Measurements from ENCODE around the gene KAZALD1. TPM values are rescaled to one million over a fixed set of nuclear protein-coding genes. Genes with fewer than 3 reads are reported as not detected.

The KAZALD1 gene
- total RNA-seq, 3 donors from 2014 or later (not counting 1 experiment from before 2014, with no cell fraction given), result 0.49 TPM; not detected in 2

DNA sequence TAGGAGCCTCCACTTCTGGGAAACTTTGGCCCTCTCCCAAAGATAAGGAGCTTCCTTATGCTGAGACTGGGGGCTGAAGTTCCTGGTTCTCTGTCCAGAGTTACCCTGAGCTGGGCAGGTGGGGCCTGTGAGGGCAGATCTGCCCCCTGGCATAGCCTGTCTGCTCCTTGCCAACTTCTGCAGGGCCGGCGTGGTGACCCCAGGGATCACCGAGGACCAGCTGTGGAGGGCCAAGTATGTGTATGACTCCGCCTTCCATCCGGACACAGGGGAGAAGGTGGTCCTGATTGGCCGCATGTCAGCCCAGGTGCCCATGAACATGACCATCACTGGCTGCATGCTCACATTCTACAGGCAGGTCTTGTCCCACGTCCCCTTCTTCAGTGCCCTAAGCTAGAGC lies 26.5 kb upstream of the KAZALD1 start:
- intact Hi-C loops (cut with micrococcal nuclease), result no loop called here
- no peak for DNase-seq
- 98% methylated on average over 7 of the region's 7 CpGs for WGBS (ENCODE audit: insufficient coverage)

DNA sequence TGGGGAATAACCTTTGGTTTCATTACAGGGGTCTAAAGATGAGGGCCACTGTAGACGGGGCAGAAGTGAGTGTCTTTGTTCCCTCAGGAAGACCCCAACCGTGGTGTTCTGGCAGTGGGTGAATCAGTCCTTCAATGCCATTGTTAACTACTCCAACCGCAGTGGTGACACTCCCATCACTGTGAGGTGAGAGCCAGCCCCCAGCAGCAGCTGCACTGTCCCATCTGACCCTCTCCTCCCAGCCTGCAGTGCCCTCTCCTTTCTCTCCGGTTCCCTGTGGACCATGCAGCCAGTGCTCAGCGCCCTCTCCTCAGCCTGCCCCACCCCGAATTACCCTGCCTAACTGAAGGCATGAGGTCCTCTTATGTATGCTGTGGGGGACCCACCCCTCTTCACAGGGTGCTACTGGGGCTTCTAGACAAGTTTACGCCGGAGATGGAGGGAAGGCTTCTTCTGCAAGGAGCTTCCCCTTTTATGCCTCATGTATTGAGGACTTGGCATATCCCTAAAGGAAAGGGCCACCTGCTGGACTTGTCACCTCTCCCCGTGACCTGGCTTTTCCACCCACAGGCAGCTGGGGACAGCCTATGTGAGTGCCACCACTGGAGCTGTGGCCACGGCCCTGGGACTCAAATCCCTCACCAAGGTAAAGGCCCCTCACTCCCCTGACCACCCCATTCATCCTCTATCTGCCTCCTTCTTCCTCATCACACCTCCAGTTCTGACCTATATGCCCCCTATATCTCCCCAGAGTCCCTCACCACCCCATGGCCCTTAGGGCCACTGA lies 25.7 kb upstream of the KAZALD1 start:
- no peak overlapping the region for H3K4me3 Mint-ChIP-seq
- H3K4me1 Mint-ChIP-seq, result peaks cover 25 to 26% of the 10 kb centered on the region in 2 donors
- H3K4me3 ChIP-seq (ENCODE audit: low read length), result no peak overlapping the region
- WGBS (ENCODE audit: insufficient coverage), result 93% methylated on average over 10 of the region's 10 CpGs
- no peaks in the 10 kb centered on the region for H3K27me3 Mint-ChIP-seq (ENCODE audit: low read depth in 2 of 2)
- H3K4me1 ChIP-seq (ENCODE audit: control insufficient read depth, insufficient read depth, low read length), result peaks cover 18% of the 10 kb centered on the region
- no peak for TF ChIP-seq CTCF (IDR thresholded peaks at IDR 0.05)
- no peak for DNase-seq
- H3K27ac ChIP-seq (ENCODE audit: low read length), result no peak overlapping the region
- H3K36me3 ChIP-seq (ENCODE audit: control insufficient read depth, insufficient read depth, low read length), result peaks cover 46% of the 10 kb centered on the region
- H3K9me3 Mint-ChIP-seq, result no peaks in the 10 kb centered on the region
- intact Hi-C loops (cut with micrococcal nuclease), result no loop called here
- H3K36me3 Mint-ChIP-seq, result peaks cover 14% of the 10 kb centered on the region
- H3K27ac Mint-ChIP-seq, result peak overlapping the region in 1 of 2 donors; percentile 36
- ATAC-seq, result no peak
- H3K27me3 ChIP-seq (ENCODE audit: control insufficient read depth, insufficient read depth, low read length), result no peaks in the 10 kb centered on the region
- H3K9me3 ChIP-seq (ENCODE audit: control insufficient read depth, insufficient read depth, low read length), result no peaks in the 10 kb centered on the region

More for the DNA sequence above, 26.5 kb upstream of the KAZALD1 start:
- no peak for TF ChIP-seq CTCF (IDR thresholded peaks at IDR 0.05)
- Mint-ChIP-seq H3K4me3 (no peak overlapping the region), H3K9me3 (no peaks in the 10 kb centered on the region), H3K36me3 (peaks cover 14% of the 10 kb centered on the region), H3K27ac (no peak overlapping the region), H3K4me1 (peaks cover 27 to 28% of the 10 kb centered on the region in 2 donors), H3K27me3 (ENCODE audit: low read depth in 2 of 2) (no peaks in the 10 kb centered on the region)
- no peak for ATAC-seq
- Histone ChIP-seq H3K27ac (ENCODE audit: low read length) (no peak overlapping the region), H3K4me1 (ENCODE audit: control insufficient read depth, insufficient read depth, low read length) (peaks cover 24% of the 10 kb centered on the region), H3K36me3 (ENCODE audit: control insufficient read depth, insufficient read depth, low read length) (peaks cover 46% of the 10 kb centered on the region), H3K27me3 (ENCODE audit: control insufficient read depth, insufficient read depth, low read length) (no peaks in the 10 kb centered on the region), H3K9me3 (ENCODE audit: control insufficient read depth, insufficient read depth, low read length) (no peaks in the 10 kb centered on the region), H3K4me3 (ENCODE audit: low read length) (no peak overlapping the region)

DNA sequence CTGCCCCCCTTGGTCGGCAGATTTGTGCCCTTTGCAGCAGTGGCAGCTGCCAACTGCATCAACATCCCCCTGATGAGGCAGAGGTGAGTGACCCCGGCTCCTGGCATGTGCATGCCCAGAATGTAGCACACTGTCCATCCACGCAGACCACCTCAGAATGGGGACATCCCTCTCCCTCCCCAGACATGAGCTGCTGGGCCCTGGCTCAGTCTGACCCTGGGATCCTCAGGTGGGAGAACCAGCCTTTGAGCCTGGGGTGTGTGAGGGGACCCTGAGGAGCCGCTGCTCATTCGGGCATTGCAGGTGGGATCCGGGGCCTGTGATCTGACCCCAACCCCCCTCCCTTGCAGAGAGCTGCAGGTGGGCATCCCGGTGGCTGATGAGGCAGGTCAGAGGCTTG lies 25.1 kb upstream of the KAZALD1 start:
- ATAC-seq, result no peak
- Mint-ChIP-seq H3K27ac (no peak overlapping the region), H3K36me3 (peaks cover 14% of the 10 kb centered on the region), H3K27me3 (ENCODE audit: low read depth in 2 of 2) (no peaks in the 10 kb centered on the region), H3K4me3 (no peak overlapping the region), H3K4me1 (peaks cover 25% of the 10 kb centered on the region in 2 donors), H3K9me3 (no peaks in the 10 kb centered on the region)
- Histone ChIP-seq H3K36me3 (ENCODE audit: control insufficient read depth, insufficient read depth, low read length) (peaks cover 46% of the 10 kb centered on the region), H3K27me3 (ENCODE audit: control insufficient read depth, insufficient read depth, low read length) (no peaks in the 10 kb centered on the region), H3K9me3 (ENCODE audit: control insufficient read depth, insufficient read depth, low read length) (no peaks in the 10 kb centered on the region), H3K27ac (ENCODE audit: low read length) (no peak overlapping the region), H3K4me3 (ENCODE audit: low read length) (no peak overlapping the region), H3K4me1 (ENCODE audit: control insufficient read depth, insufficient read depth, low read length) (peaks cover 19% of the 10 kb centered on the region)
- no peak for DNase-seq
- no peak for TF ChIP-seq CTCF (IDR thresholded peaks at IDR 0.05)
- intact Hi-C loops (cut with micrococcal nuclease), result no loop called here
- WGBS (ENCODE audit: insufficient coverage), result 91% methylated on average over 7 of the region's 7 CpGs

All from natural killer cell (primary cell).